ENCODE results near the gene PTGES3.

PTGES3 gene

GRCh38 chr12:56688129-56688845, at the start of gene PTGES3:
TSS of gene PTGES3 (minus strand) at chr12:56688284. CDS start at chr12:56687999, 285 bp downstream.
- no peak for TF ChIP-seq CTCF (IDR thresholded peaks at IDR 0.05)

- TF ChIP-seq CTCF (IDR thresholded peaks at IDR 0.05): no peak
Measured at GRCh38 chr12:56728139-56728861, 40.2 kb upstream of the PTGES3 start.

GRCh38 chr12:56725723-56726102, 37.6 kb upstream of the PTGES3 start:
- no peak for TF ChIP-seq CTCF (IDR thresholded peaks at IDR 0.05)

GRCh38 chr12:56724972-56725722, 37.1 kb upstream of the PTGES3 start, which contains the start of gene NACA:
TSS of gene NACA (minus strand) at chr12:56725299. CDS start at chr12:56724521, 778 bp downstream.
- TF ChIP-seq CTCF (IDR thresholded peaks at IDR 0.05): no peak

GRCh38 chr12:56724701-56724971, 36.6 kb upstream of the PTGES3 start:
- TF ChIP-seq CTCF (IDR thresholded peaks at IDR 0.05): no peak

GRCh38 chr12:56723889-56724700, 36.0 kb upstream of the PTGES3 start:
- TF ChIP-seq CTCF (IDR thresholded peaks at IDR 0.05): no peak

- TF ChIP-seq CTCF (IDR thresholded peaks at IDR 0.05): no peak
Measured at GRCh38 chr12:56723352-56723751, 35.3 kb upstream of the PTGES3 start.

All from LNCAP (cell line).